ENCODE results near the gene TMEM63C.

DNA sequence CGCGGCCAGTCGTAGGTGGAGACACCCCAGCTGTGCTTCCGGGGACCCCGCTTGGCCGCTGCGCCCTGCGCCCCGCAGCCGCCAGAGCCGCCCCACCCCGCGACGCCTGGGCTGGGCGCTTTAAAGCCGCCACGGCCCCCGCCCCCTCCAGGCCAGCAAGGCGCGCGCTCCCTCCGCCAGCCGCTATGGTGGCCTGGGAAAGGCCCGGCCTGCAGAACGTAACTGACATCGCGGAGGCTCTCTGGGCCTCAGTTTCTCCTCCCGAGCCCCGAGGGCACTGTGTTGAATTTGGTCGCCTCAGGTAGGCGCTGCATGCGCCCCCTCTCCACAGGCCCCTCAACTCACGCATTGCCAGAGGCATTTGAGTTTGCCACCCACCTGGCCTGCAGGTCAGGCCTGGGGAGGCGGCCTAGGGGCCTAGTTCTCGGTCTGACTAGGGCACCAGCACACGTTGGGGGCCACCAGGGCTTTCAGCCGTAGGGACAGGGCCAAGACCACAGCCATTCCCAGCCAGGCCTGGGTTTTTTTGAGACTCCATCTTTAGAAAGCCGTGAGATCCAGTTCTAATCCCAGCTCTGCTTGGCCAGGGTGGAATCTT lies 89.6 kb downstream of the TMEM63C start, which contains the start of gene NGB:
- TF ChIP-seq, protein P1, sequence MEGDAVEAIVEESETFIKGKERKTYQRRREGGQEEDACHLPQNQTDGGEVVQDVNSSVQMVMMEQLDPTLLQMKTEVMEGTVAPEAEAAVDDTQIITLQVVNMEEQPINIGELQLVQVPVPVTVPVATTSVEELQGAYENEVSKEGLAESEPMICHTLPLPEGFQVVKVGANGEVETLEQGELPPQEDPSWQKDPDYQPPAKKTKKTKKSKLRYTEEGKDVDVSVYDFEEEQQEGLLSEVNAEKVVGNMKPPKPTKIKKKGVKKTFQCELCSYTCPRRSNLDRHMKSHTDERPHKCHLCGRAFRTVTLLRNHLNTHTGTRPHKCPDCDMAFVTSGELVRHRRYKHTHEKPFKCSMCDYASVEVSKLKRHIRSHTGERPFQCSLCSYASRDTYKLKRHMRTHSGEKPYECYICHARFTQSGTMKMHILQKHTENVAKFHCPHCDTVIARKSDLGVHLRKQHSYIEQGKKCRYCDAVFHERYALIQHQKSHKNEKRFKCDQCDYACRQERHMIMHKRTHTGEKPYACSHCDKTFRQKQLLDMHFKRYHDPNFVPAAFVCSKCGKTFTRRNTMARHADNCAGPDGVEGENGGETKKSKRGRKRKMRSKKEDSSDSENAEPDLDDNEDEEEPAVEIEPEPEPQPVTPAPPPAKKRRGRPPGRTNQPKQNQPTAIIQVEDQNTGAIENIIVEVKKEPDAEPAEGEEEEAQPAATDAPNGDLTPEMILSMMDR (IDR thresholded peaks at IDR 0.05) = no peak
- TF ChIP-seq POLR2A (IDR thresholded peaks at IDR 0.05) = no peak
